ENCODE results near the gene PSMD1. TPM values are rescaled to one million over a fixed set of nuclear protein-coding genes. Genes with fewer than 3 reads are reported as not detected.

PSMD1 gene
- total RNA-seq, 2 donors from 2014 or later, result 47.1 to 73.1 TPM

- TF ChIP-seq POLR2AphosphoS5 (IDR thresholded peaks at IDR 0.05) (no peak), POLR2A (IDR thresholded peaks at IDR 0.05) (no peak), CTCF (IDR thresholded peaks at IDR 0.05) (no peak)
- no peaks in the 10 kb centered on the region for H3K4me1 ChIP-seq (replicated peaks)
- H3K36me3 ChIP-seq, result no peaks in the 10 kb centered on the region
- H3K9me3 ChIP-seq, result no peaks in the 10 kb centered on the region
- WGBS, result 94% methylated on average over 8 of the region's 8 CpGs
- no peaks in the 10 kb centered on the region for H3K27me3 ChIP-seq (replicated peaks; ENCODE audit: insufficient read depth)
- no peak for DNase-seq (ENCODE audit: low spot score)
- H3K4me3 ChIP-seq, result no peak overlapping the region
- no peak overlapping the region for H3K27ac ChIP-seq
- intact Hi-C loops (cut with DNase I), result no loop called here
These were observed 96.3 kb downstream of the PSMD1 start for GRCh38 chr2:231152800-231153557.

- Histone ChIP-seq H3K27ac (no peak overlapping the region), H3K9me3 (no peaks in the 10 kb centered on the region), H3K36me3 (no peaks in the 10 kb centered on the region), H3K4me1 (replicated peaks) (no peaks in the 10 kb centered on the region), H3K27me3 (replicated peaks; ENCODE audit: insufficient read depth) (no peaks in the 10 kb centered on the region), H3K4me3 (no peak overlapping the region)
- DNase-seq (ENCODE audit: low spot score), result no peak
- TF ChIP-seq CTCF (IDR thresholded peaks at IDR 0.05) (no peak), POLR2A (IDR thresholded peaks at IDR 0.05) (no peak), POLR2AphosphoS5 (IDR thresholded peaks at IDR 0.05) (no peak)
- intact Hi-C loops (cut with DNase I), result no loop called here
These were observed 102.6 kb downstream of the PSMD1 start for GRCh38 chr2:231159306-231159705.

- WGBS, result 92% methylated on average over 5 of the region's 5 CpGs
- Histone ChIP-seq H3K9me3 (no peaks in the 10 kb centered on the region), H3K27me3 (replicated peaks; ENCODE audit: insufficient read depth) (no peaks in the 10 kb centered on the region), H3K27ac (no peak overlapping the region), H3K4me1 (replicated peaks) (no peaks in the 10 kb centered on the region), H3K4me3 (no peak overlapping the region), H3K36me3 (no peaks in the 10 kb centered on the region)
- TF ChIP-seq POLR2AphosphoS5 (IDR thresholded peaks at IDR 0.05) (no peak), POLR2A (IDR thresholded peaks at IDR 0.05) (no peak), CTCF (IDR thresholded peaks at IDR 0.05) (no peak)
- DNase-seq (ENCODE audit: low spot score), result no peak
- intact Hi-C loops (cut with DNase I), result no loop called here
These were observed 104.0 kb downstream of the PSMD1 start for GRCh38 chr2:231160701-231161100.

GRCh38 chr2:231161252-231161839, 104.7 kb downstream of the PSMD1 start:
- no peak for TF ChIP-seq CTCF (IDR thresholded peaks at IDR 0.05)
- no peak for TF ChIP-seq POLR2AphosphoS5 (IDR thresholded peaks at IDR 0.05)
- TF ChIP-seq POLR2A (IDR thresholded peaks at IDR 0.05), result no peak
- intact Hi-C loops (cut with DNase I), result no loop called here
- Histone ChIP-seq H3K4me3 (no peak overlapping the region), H3K27ac (peak overlapping the region in 1 of 2 donors; percentile 15), H3K4me1 (replicated peaks) (no peaks in the 10 kb centered on the region), H3K36me3 (no peaks in the 10 kb centered on the region), H3K27me3 (replicated peaks; ENCODE audit: insufficient read depth) (no peaks in the 10 kb centered on the region), H3K9me3 (no peaks in the 10 kb centered on the region)
- 86% methylated on average over 7 of the region's 7 CpGs for WGBS
- no peak for DNase-seq (ENCODE audit: low spot score)

GRCh38 chr2:231161877-231162329, 105.2 kb downstream of the PSMD1 start:
- WGBS, result 41% methylated on average over 2 of the region's 2 CpGs
- intact Hi-C loops (cut with DNase I), result no loop called here
- H3K36me3 ChIP-seq, result no peaks in the 10 kb centered on the region
- peak overlapping the region; percentile 15 to 29 for H3K27ac ChIP-seq
- no peak for DNase-seq (ENCODE audit: low spot score)
- H3K4me1 ChIP-seq (replicated peaks), result no peaks in the 10 kb centered on the region
- TF ChIP-seq POLR2A (IDR thresholded peaks at IDR 0.05), result no peak
- TF ChIP-seq POLR2AphosphoS5 (IDR thresholded peaks at IDR 0.05), result peak; percentile 45
- no peaks in the 10 kb centered on the region for H3K9me3 ChIP-seq
- H3K4me3 ChIP-seq, result no peak overlapping the region
- H3K27me3 ChIP-seq (replicated peaks; ENCODE audit: insufficient read depth), result no peaks in the 10 kb centered on the region

Measured in prostate gland (tissue), 2 donors.